ENCODE data around the gene KCNMA1.

DNA sequence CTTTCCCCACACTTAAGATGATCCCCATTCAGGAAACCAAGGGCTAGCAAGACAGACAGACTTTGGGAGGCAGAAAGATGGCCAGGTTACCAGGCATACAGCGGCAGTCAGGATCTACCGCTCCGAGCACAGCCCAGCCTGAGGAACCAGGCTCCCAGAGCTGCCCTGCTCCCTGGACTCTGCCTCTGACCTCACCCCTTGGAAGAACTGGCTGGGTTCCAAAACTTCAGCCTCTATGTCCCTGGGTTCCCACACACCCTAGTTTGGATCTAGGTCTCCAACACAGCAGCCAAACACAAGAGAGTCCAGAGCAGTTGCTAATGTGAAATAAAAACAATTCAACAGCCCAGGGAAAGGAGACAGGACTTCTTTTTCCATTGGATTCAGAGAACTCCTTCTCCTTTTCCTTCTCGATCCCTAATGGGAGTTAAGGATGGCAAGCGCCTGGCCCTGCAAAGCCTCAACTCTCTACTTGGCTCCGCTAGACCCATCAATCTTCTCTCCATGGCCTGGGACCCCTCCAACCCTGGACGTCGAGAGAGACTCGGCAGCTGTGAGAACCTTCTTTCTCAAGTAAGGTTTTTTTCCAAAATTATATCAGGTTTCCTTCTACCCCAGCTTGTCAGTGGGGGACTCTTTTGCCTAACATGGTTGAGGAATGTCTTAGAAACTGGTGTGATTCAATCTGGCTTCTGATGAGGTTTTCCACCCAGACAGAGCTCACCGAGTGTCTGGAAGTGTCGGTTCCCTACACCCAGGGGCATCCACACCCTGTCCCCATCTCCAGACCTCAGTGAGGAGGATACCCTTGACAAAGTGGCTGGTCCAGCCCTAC lies 219.6 kb downstream of the KCNMA1 start:
- TF ChIP-seq, protein P1, sequence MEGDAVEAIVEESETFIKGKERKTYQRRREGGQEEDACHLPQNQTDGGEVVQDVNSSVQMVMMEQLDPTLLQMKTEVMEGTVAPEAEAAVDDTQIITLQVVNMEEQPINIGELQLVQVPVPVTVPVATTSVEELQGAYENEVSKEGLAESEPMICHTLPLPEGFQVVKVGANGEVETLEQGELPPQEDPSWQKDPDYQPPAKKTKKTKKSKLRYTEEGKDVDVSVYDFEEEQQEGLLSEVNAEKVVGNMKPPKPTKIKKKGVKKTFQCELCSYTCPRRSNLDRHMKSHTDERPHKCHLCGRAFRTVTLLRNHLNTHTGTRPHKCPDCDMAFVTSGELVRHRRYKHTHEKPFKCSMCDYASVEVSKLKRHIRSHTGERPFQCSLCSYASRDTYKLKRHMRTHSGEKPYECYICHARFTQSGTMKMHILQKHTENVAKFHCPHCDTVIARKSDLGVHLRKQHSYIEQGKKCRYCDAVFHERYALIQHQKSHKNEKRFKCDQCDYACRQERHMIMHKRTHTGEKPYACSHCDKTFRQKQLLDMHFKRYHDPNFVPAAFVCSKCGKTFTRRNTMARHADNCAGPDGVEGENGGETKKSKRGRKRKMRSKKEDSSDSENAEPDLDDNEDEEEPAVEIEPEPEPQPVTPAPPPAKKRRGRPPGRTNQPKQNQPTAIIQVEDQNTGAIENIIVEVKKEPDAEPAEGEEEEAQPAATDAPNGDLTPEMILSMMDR (IDR thresholded peaks at IDR 0.05) = no peak
- TF ChIP-seq POLR2A (IDR thresholded peaks at IDR 0.05) (no peak), POLR2AphosphoS5 (IDR thresholded peaks at IDR 0.05) (no peak)
